A549 (cell line): ENCODE measurements around the gene NSMCE1. TPM values are rescaled to one million over a fixed set of nuclear protein-coding genes. Genes with fewer than 3 reads are reported as not detected.

Source experiments
- ATAC-seq, 2 experiments: fragments of 200-7000 bp in 1 of 2; fragments of >200 bp in 1 of 2; cut with Nextera tagmentation in 1 of 2; cut with Tn5 transposase in 1 of 2; 3 replicates each; pipeline versions ENCODE4 v1.8.0 to v1.9.1; 2018 to 2020; ENCODE audit warnings: mild to moderate bottlenecking in 1 of 2, moderate library complexity in 1 of 2
- CTCF ChIA-PET: fragments of 300-600 bp; sonication (Branson Sonifier 250); formaldehyde crosslinking; extraction: SDS; loops from one replicate; lab custom pipeline; 2021; ENCODE audit warnings: antibody characterized with exemption, inconsistent platforms; lab: Yijun Ruan, JAX
- POLR2A ChIA-PET: fragments of 350-600 bp; formaldehyde crosslinking; extraction: SDS; loops from one replicate; lab custom pipeline; 2021; ENCODE audit warnings: antibody characterized with exemption, inconsistent platforms; lab: Yijun Ruan, JAX
- DNase-seq, 2 experiments: peaks; one replicate each; pipeline versions ENCODE4 v3.0.0 to v3.0.0-alpha.2; 2011 to 2016; ENCODE audit warnings: low read depth in 1 of 2, low spot score in 1 of 2
- FAIRE-seq: peaks from 2 replicates; lab custom pipeline; 2011; peaks lifted over from hg19 to GRCh38; lab: Jason Lieb, UNC
- H3K27ac ChIP-seq, 2 experiments: fragments of >200 bp; sonication (Bioruptor Twin); formaldehyde crosslinking; 3 replicates each; pipeline ENCODE4 v1.5.1; 2016 to 2017
- H3K4me1 ChIP-seq: fragments of >200 bp; sonication (Bioruptor Twin); formaldehyde crosslinking; 3 replicates; pipeline ENCODE4 v1.6.1; 2016
- H3K4me2 ChIP-seq: fragments of >200 bp; sonication (Bioruptor Twin); formaldehyde crosslinking; 3 replicates; pipeline ENCODE4 v1.6.1; 2016
- H3K4me3 ChIP-seq: fragments of >200 bp; sonication (Bioruptor Twin); formaldehyde crosslinking; 3 replicates; pipeline ENCODE4 v1.5.1; 2016
- H3K9me3 ChIP-seq: fragments of >200 bp; sonication (Bioruptor Twin); formaldehyde crosslinking; 3 replicates; pipeline ENCODE4 v1.6.1; 2016
- E2F6 ChIP-seq: IDR thresholded peaks from 2 replicates; pipeline ENCODE4 v1.6.1; 2012; ENCODE audit warnings: low read depth, borderline replicate concordance
- ELK1 ChIP-seq: fragments of 150-350 bp; IDR thresholded peaks from 2 replicates; pipeline ENCODE4 v1.6.1; 2014; ENCODE audit warnings: low read depth, mild to moderate bottlenecking, low read length
- EP300 ChIP-seq, 2 experiments: fragments of >200 bp; sonication (Bioruptor Twin); formaldehyde crosslinking; IDR thresholded peaks; 2 replicates in 1 of 2; 3 replicates in 1 of 2; pipeline ENCODE4 v1.6.1; 2016 to 2017
- GATA3 ChIP-seq: IDR thresholded peaks from 2 replicates; pipeline ENCODE4 v1.6.1; 2012; ENCODE audit warnings: borderline replicate concordance
- HDAC2 ChIP-seq: fragments of 200-600 bp; sonication (generic); IDR thresholded peaks from 2 replicates; pipeline ENCODE4 v1.6.1; 2016
- HES2 ChIP-seq: fragments of >200 bp; sonication (Bioruptor Twin); formaldehyde crosslinking; IDR thresholded peaks from 2 replicates; pipeline ENCODE4 v1.6.1; 2016
- HOXB13 ChIP-seq: fragments of 250-450 bp; sonication (Bioruptor Pico); IDR thresholded peaks from 2 replicates; pipeline ENCODE4 v1.5.0; 2020; ENCODE audit warnings: low read depth, mild to moderate bottlenecking, moderate library complexity
- HOXB5 ChIP-seq: fragments of 250-450 bp; sonication (Bioruptor Pico); IDR thresholded peaks from 2 replicates; pipeline ENCODE4 v1.5.0; 2020; ENCODE audit warnings: mild to moderate bottlenecking, moderate library complexity
- MAX ChIP-seq: IDR thresholded peaks from 2 replicates; pipeline ENCODE4 v1.6.1; 2012
- PBX3 ChIP-seq: IDR thresholded peaks from 2 replicates; pipeline ENCODE4 v1.6.1; 2012
- POLR2A ChIP-seq: IDR thresholded peaks from 2 replicates; pipeline ENCODE4 v1.6.1; 2012; ENCODE audit warnings: mild to moderate bottlenecking, low read length
- USF2 ChIP-seq: fragments of 450-650 bp; IDR thresholded peaks from 2 replicates; pipeline ENCODE4 v1.6.1; 2014; ENCODE audit warnings: antibody characterized with exemption
- ZNF302 ChIP-seq: fragments of 250-450 bp; sonication (Bioruptor Pico); IDR thresholded peaks from 2 replicates; pipeline ENCODE4 v1.9.0; 2021; ENCODE audit warnings: inconsistent platforms, mild to moderate bottlenecking, moderate library complexity
- WGBS: methylation state at CpG from one replicate; pipeline ENCODE4 v1.1.6; 2017; ENCODE audit errors: missing lambda C conversion rate; 5-methylcytosine and 5-hydroxymethylcytosine counted together
- polyA plus RNA-seq, 4 experiments: library from polyadenylated mRNA; depleted of rRNA in 3 of 4; stranded (reverse); fragments of >200 nt; fragmentation: RNase III in 1 of 4; extraction: RNeasy Plus Mini Kit Qiagen cat#74134 plus additional on column Dnase treatment in 1 of 4; gene quantifications; 2 replicates in 3 of 4; 3 replicates in 1 of 4; pipeline ENCODE4 v1.2.3, GENCODE V29; 2011 to 2017

Gene NSMCE1
- polyA plus RNA-seq, 2 of the 4 experiments (the other 2 are of a cell fraction), result 32.0 to 59.9 TPM

- peaks cover 43% of the 10 kb centered on the region for H3K4me1 ChIP-seq
- TF ChIP-seq EP300 (IDR thresholded peaks at IDR 0.05), result no peak
- no peak for TF ChIP-seq GATA3
- no peak for TF ChIP-seq HDAC2
- no peak for TF ChIP-seq ZNF302 (CRISPR knock-in tag)
- TF ChIP-seq MAX, result no peak
- no peak for TF ChIP-seq USF2
- TF ChIP-seq PBX3, result no peak
- TF ChIP-seq HOXB13 (CRISPR knock-in tag), result no peak
- no peak for TF ChIP-seq E2F6
- TF ChIP-seq, all 56 proteins: peak for 0
- WGBS, result 97% methylated on average over 7 of the region's 7 CpGs
- no peak for ATAC-seq
- H3K9me3 ChIP-seq, result no peaks in the 10 kb centered on the region
- CTCF ChIA-PET, result interaction anchor here (0.9 to 6.2 kb wide), 8 partner anchors 10 to 124 kb away, joined by 3 to 45 read pairs (median 4); no protein-coding TSS in a partner anchor
- DNase-seq, result no peak
- peak overlapping the region in 1 of 2 experiments; percentile 69; a peak in 3 of 6 replicates for H3K27ac ChIP-seq
- no peak overlapping the region for H3K4me3 ChIP-seq
- no peak overlapping the region; the same call in 2 of the 3 replicates for H3K4me2 ChIP-seq
- FAIRE-seq, result no peak
- POLR2A ChIA-PET, result interaction anchor here (1.8 to 2.1 kb wide), 2 partner anchors 24 to 41 kb away, joined by 6 to 7 read pairs; partner anchors contain the start of genes KDM8 and NSMCE1
Measured at GRCh38 chr16:27244363-27244755, 24.2 kb downstream of the NSMCE1 start.

GRCh38 chr16:27243725-27244362, 24.7 kb downstream of the NSMCE1 start:
- TF ChIP-seq POLR2A (no peak), HES2 (no peak), HOXB5 (no peak), ELK1 (no peak)
- ChIA-PET CTCF (interaction anchor here (0.6 to 16.7 kb wide), 12 partner anchors 9 to 124 kb away, joined by 3 to 291 read pairs (median 4); no protein-coding TSS in a partner anchor), POLR2A (interaction anchor here (1.8 to 2.1 kb wide), 2 partner anchors 25 to 40 kb away, joined by 6 to 7 read pairs; partner anchors contain the start of genes KDM8 and NSMCE1)
- no peaks in the 10 kb centered on the region for H3K9me3 ChIP-seq
- FAIRE-seq (no peak), DNase-seq (no peak), ATAC-seq (no peak)
- H3K27ac ChIP-seq, result peak overlapping the region; percentile 6 to 69; a peak in 4 of 6 replicates
- peak overlapping the region; percentile 51; the same call in 2 of the 3 replicates for H3K4me2 ChIP-seq
- H3K4me3 ChIP-seq, result no peak overlapping the region
- peaks cover 43% of the 10 kb centered on the region for H3K4me1 ChIP-seq
- 94% methylated on average over 11 of the region's 11 CpGs for WGBS

- CTCF ChIA-PET, result interaction anchor here (0.9 to 16.7 kb wide), 11 partner anchors 8 to 125 kb away, joined by 3 to 291 read pairs (median 4); no protein-coding TSS in a partner anchor
- WGBS, result 22% methylated on average over 12 of the region's 13 CpGs
- TF ChIP-seq MAX (no peak), GATA3 (peak; percentile 23; the same call in 1 of the 2 replicates), HOXB5 (peak; percentile 98), PBX3 (peak; percentile 61; the same call in 1 of the 2 replicates), EP300 (IDR thresholded peaks at IDR 0.05) (peak in 1 of 2 experiments; percentile 18; a peak in 1 of 5 replicates)
- TF ChIP-seq, all 56 proteins: peak for 4
- DNase-seq (peak; percentile 35 to 78), FAIRE-seq (no peak), ATAC-seq (peak; percentile 71 to 86)
- Histone ChIP-seq H3K4me3 (no peak overlapping the region), H3K9me3 (no peaks in the 10 kb centered on the region), H3K27ac (peak overlapping the region; percentile 9 to 69; a peak in 4 of 6 replicates), H3K4me2 (peak overlapping the region; percentile 51), H3K4me1 (peaks cover 43% of the 10 kb centered on the region)
- POLR2A ChIA-PET, result interaction anchor here (0.8 to 2.1 kb wide), 3 partner anchors 26 to 158 kb away, joined by 3 to 7 read pairs (median 6); partner anchors contain the start of genes KDM8 and NSMCE1
Measured at GRCh38 chr16:27242868-27243590, 25.5 kb downstream of the NSMCE1 start.
